Activated naive CD8-positive, alpha-beta T cell treated with anti-CD3 and anti-CD28 coated beads, Interleukin-2, amount 50 U/mL, for 24 hours (primary cell): ENCODE measurements around the gene MED13L.

ENCODE experiments used
- ATAC-seq: fragments of 150-1000 bp; cut with Tn5 transposase; one replicate; pipeline ENCODE4 v1.10.0; 2021
- DNase-seq: peaks from one replicate; pipeline ENCODE4 v3.0.0; 2021
- H3K27ac Mint-ChIP-seq: one replicate; pipeline ENCODE4 v1.8.0; 2021; ENCODE audit warnings: mild to moderate bottlenecking, mixed read lengths
- H3K27me3 Mint-ChIP-seq: one replicate; pipeline ENCODE4 v1.8.0; 2021; ENCODE audit warnings: mixed read lengths
- H3K36me3 Mint-ChIP-seq: one replicate; pipeline ENCODE4 v1.8.0; 2021; ENCODE audit warnings: low read depth, mixed read lengths
- H3K4me1 Mint-ChIP-seq: one replicate; pipeline ENCODE4 v1.8.0; 2021; ENCODE audit warnings: mixed read lengths
- H3K4me3 Mint-ChIP-seq: one replicate; pipeline ENCODE4 v1.8.0; 2021; ENCODE audit warnings: mild to moderate bottlenecking, moderate library complexity, mixed read lengths
- H3K9me3 Mint-ChIP-seq: one replicate; pipeline ENCODE4 v1.8.0; 2021; ENCODE audit warnings: mixed read lengths

The MED13L gene

DNA sequence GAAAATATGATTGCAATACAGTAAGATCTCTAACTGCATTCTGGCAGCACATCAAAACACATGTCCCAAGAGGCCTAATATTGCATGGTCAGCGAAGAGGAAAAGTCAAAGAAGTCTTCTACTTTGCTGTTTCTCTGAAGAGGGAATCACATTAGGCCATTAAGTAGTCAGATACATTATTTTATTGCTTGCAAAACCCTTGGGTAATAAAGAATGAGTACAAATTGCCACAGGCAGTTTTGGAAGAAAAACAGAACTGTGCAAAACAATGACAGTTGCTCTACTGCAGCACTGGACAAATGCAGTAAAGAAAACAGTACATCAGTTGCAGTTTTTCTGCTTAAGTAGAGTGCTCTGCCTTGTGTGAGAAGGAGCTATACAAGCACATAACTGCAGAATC lies 211.9 kb downstream of the MED13L start:
- DNase-seq = no peak
- Mint-ChIP-seq H3K27me3 (no peaks in the 10 kb centered on the region), H3K4me1 (peaks cover 46% of the 10 kb centered on the region)

DNA sequence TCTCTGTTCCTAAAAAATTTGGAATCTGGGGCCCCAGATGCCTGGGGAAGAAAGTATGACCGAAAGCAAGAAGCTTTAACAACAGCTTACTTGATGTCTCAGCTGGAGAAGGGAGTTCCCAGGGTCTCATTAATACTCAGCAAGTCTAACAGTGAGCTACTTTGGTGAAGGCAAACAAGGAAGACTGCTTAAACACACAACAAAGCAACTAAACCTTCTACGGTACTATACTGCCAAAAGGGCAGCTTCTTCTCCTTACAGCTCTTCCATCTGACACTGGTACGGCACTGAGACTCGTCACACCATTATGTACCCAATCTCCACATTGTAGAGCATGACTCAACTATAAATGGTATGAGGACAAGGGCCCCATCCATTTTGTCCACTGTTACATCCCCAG lies 213.0 kb downstream of the MED13L start:
- no peak overlapping the region for H3K27ac Mint-ChIP-seq

More for the DNA sequence above, 211.9 kb downstream of the MED13L start:
- no peaks in the 10 kb centered on the region for H3K36me3 Mint-ChIP-seq
- H3K9me3 Mint-ChIP-seq = no peaks in the 10 kb centered on the region
- H3K4me3 Mint-ChIP-seq = no peak overlapping the region
- H3K27ac Mint-ChIP-seq = no peak overlapping the region
- no peak for ATAC-seq

GRCh38 chr12:116062698-116063097 lies 214.8 kb downstream of the MED13L start:
- DNase-seq = no peak
- Mint-ChIP-seq H3K4me3 (no peak overlapping the region), H3K36me3 (no peaks in the 10 kb centered on the region), H3K27me3 (no peaks in the 10 kb centered on the region), H3K9me3 (no peaks in the 10 kb centered on the region), H3K4me1 (peaks cover 61% of the 10 kb centered on the region), H3K27ac (peak overlapping the region; percentile 26)
- no peak for ATAC-seq

More for the DNA sequence above, 213.0 kb downstream of the MED13L start:
- no peaks in the 10 kb centered on the region for H3K27me3 Mint-ChIP-seq
- H3K9me3 Mint-ChIP-seq = no peaks in the 10 kb centered on the region
- H3K36me3 Mint-ChIP-seq = no peaks in the 10 kb centered on the region
- H3K4me1 Mint-ChIP-seq = peaks cover 53% of the 10 kb centered on the region
- no peak overlapping the region for H3K4me3 Mint-ChIP-seq
- no peak for DNase-seq
- no peak for ATAC-seq

- no peaks in the 10 kb centered on the region for H3K36me3 Mint-ChIP-seq
- H3K27ac Mint-ChIP-seq = peak overlapping the region; percentile 96
- no peak for DNase-seq
- peaks cover 63% of the 10 kb centered on the region for H3K4me1 Mint-ChIP-seq
- H3K27me3 Mint-ChIP-seq = no peaks in the 10 kb centered on the region
- peak overlapping the region; percentile 76 for H3K4me3 Mint-ChIP-seq
- ATAC-seq = peak; percentile 90
- no peaks in the 10 kb centered on the region for H3K9me3 Mint-ChIP-seq
Measured at GRCh38 chr12:116060764-116061163, 216.7 kb downstream of the MED13L start.

DNA sequence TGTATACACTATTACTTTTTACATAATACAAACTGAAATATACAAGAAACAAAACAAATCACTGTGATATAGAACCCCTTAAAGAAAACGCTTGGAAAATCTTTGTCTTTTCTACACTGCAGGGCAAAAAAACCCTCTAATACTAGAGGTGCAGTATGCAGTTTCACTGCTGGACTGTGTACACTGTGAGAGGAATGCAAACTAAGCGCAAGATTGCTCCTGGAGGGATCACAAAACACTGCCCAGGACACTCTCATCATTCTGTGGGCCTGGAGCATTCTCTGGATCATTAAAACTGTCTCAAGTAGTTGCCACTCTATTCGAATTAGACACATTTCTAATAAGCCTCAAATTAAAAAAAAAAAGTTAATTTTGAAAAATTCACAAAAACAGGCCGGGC lies 217.6 kb downstream of the MED13L start:
- Mint-ChIP-seq H3K27me3 (no peaks in the 10 kb centered on the region), H3K4me3 (peak overlapping the region; percentile 34), H3K9me3 (no peaks in the 10 kb centered on the region), H3K4me1 (peaks cover 64% of the 10 kb centered on the region), H3K27ac (peak overlapping the region; percentile 96), H3K36me3 (no peaks in the 10 kb centered on the region)
- DNase-seq (no peak), ATAC-seq (no peak)

GRCh38 chr12:116058574-116058973 lies 218.9 kb downstream of the MED13L start:
- Mint-ChIP-seq H3K27me3 (no peaks in the 10 kb centered on the region), H3K9me3 (no peaks in the 10 kb centered on the region), H3K4me3 (no peak overlapping the region), H3K36me3 (no peaks in the 10 kb centered on the region), H3K4me1 (peaks cover 66% of the 10 kb centered on the region), H3K27ac (no peak overlapping the region)
- DNase-seq (no peak), ATAC-seq (no peak)

- Mint-ChIP-seq H3K27me3 (no peaks in the 10 kb centered on the region), H3K9me3 (no peaks in the 10 kb centered on the region), H3K27ac (no peak overlapping the region), H3K4me1 (peaks cover 68% of the 10 kb centered on the region), H3K36me3 (no peaks in the 10 kb centered on the region), H3K4me3 (no peak overlapping the region)
- ATAC-seq (no peak), DNase-seq (no peak)
Measured at GRCh38 chr12:116057356-116057755, 220.1 kb downstream of the MED13L start.

DNA sequence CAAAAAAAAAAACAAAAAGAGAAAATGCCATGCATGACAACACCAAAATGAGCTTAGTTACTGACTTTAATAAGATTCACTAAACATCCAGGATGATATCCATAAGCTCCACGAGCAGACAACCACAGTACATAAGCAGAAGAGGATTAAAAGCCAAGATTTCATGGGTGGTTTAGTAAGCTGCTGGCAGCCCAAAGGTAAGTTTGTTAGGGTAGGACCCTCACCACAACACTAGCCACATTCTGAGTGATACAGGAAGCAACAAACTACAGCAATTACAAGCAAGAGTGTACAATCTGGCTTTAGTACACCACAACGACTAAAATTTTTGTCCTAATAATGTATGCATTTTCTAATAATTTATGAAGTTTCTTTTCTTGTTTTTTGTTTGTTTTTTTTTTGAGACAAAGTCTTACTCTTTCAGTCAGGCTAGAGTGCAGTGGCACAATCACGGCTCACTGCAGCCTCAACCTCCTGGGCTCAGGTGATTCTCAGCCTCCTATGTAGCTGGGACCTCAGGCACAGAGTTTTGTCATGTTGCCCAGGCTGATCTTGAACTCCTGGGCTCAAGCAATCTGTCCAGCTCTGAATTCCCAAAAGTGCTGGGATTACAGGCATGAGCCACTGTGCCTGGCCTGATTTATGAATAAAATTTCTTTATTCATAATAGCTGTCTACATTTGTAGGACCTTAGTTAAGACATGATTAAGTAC lies 221.4 kb downstream of the MED13L start:
- DNase-seq = no peak

DNA sequence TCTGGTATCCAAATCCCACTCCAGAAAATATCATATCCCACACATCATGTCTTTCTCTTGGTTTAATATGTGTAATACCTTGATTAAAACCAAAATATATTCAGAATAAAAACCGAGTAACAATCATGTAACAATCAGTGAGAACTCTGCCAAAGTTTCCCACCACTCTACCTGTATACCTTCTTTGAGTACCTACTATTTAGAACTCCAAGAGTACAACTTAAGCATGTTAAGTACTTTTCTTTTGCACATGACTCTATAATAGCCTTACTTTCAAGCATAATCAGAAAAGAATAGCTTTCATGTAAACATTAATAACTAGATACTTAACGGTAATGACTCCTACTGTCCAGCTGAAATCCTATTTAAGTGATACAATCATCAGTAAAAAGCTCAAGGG lies 223.2 kb downstream of the MED13L start:
- no peak overlapping the region for H3K27ac Mint-ChIP-seq
- ATAC-seq (no peak), DNase-seq (no peak)
- no peaks in the 10 kb centered on the region for H3K9me3 Mint-ChIP-seq
- H3K36me3 Mint-ChIP-seq = no peaks in the 10 kb centered on the region
- H3K4me1 Mint-ChIP-seq = peaks cover 66% of the 10 kb centered on the region
- H3K27me3 Mint-ChIP-seq = no peaks in the 10 kb centered on the region
- H3K4me3 Mint-ChIP-seq = no peak overlapping the region

More for the DNA sequence above, 221.4 kb downstream of the MED13L start:
- no peaks in the 10 kb centered on the region for H3K27me3 Mint-ChIP-seq
- H3K9me3 Mint-ChIP-seq = no peaks in the 10 kb centered on the region
- H3K27ac Mint-ChIP-seq = no peak overlapping the region
- H3K4me1 Mint-ChIP-seq = peaks cover 67% of the 10 kb centered on the region
- peak; percentile 34 for ATAC-seq
- no peak overlapping the region for H3K4me3 Mint-ChIP-seq
- no peaks in the 10 kb centered on the region for H3K36me3 Mint-ChIP-seq

- Mint-ChIP-seq H3K27me3 (no peaks in the 10 kb centered on the region), H3K27ac (no peak overlapping the region), H3K36me3 (no peaks in the 10 kb centered on the region), H3K9me3 (no peaks in the 10 kb centered on the region), H3K4me3 (no peak overlapping the region), H3K4me1 (peaks cover 66% of the 10 kb centered on the region)
- DNase-seq (no peak), ATAC-seq (no peak)
Measured at GRCh38 chr12:116053479-116054200, 223.9 kb downstream of the MED13L start.

DNA sequence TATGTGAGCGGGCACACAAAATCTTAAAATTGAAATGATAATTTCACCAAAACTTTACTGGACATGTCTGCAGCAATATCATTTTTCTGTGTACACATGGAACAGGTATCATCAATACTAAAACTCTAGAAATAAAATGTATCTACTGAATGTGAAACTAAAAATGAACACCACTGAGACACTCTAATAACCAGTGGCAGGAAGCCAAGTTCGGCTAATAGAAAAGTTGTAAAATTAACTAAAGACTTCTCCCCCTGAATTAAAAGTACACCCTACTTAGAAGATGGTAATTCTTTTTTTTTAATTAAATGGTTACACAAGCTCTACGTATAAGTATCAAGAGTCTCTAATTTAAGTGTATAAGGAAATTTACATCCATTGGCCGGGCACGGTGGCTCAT lies 227.2 kb downstream of the MED13L start:
- Mint-ChIP-seq H3K4me1 (peaks cover 48% of the 10 kb centered on the region), H3K27me3 (no peaks in the 10 kb centered on the region), H3K4me3 (no peak overlapping the region), H3K9me3 (no peaks in the 10 kb centered on the region), H3K27ac (no peak overlapping the region), H3K36me3 (peaks cover under 1% of the 10 kb centered on the region)
- DNase-seq = no peak
- ATAC-seq = no peak

- Mint-ChIP-seq H3K9me3 (no peaks in the 10 kb centered on the region), H3K4me3 (no peak overlapping the region), H3K27me3 (no peaks in the 10 kb centered on the region), H3K27ac (no peak overlapping the region), H3K36me3 (peaks cover 2% of the 10 kb centered on the region), H3K4me1 (peaks cover 50% of the 10 kb centered on the region)
- no peak for DNase-seq
- no peak for ATAC-seq
Measured at GRCh38 chr12:116048879-116049278, 228.6 kb downstream of the MED13L start.

DNA sequence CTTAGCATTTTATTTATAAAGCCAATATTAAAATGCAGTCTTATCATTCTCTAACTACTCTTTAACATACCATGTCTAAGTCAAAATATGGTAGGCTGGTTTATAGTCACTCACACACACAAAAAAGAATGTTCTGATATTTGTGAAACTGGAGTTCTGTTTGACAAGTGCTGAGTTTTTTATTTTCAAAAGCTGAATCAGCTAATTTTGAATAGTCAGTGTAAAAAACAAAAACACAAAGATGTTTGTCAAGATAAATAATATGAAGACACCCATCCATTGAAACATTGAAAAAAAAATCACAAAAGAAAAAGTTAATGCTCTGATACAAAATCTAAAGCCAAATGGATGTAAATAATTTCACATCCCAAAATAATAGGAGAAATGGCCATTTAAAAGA lies 231.5 kb downstream of the MED13L start:
- Mint-ChIP-seq H3K27me3 (no peaks in the 10 kb centered on the region), H3K4me1 (peaks cover 30% of the 10 kb centered on the region), H3K4me3 (no peak overlapping the region), H3K27ac (no peak overlapping the region), H3K9me3 (no peaks in the 10 kb centered on the region), H3K36me3 (peaks cover 4% of the 10 kb centered on the region)
- ATAC-seq (no peak), DNase-seq (no peak)

- no peak overlapping the region for H3K4me3 Mint-ChIP-seq
- H3K36me3 Mint-ChIP-seq = peaks cover 7% of the 10 kb centered on the region
- no peaks in the 10 kb centered on the region for H3K9me3 Mint-ChIP-seq
- H3K27ac Mint-ChIP-seq = no peak overlapping the region
- H3K27me3 Mint-ChIP-seq = no peaks in the 10 kb centered on the region
- ATAC-seq (no peak), DNase-seq (no peak)
- peaks cover 31% of the 10 kb centered on the region for H3K4me1 Mint-ChIP-seq
Measured at GRCh38 chr12:116045150-116045549, 232.3 kb downstream of the MED13L start.
